GM12878 (cell line): ENCODE results near the gene PEX16. TPM values are rescaled to one million over a fixed set of nuclear protein-coding genes. Genes with fewer than 3 reads are reported as not detected.

Experiments
- BCL11A ChIP-seq: IDR thresholded peaks from 2 replicates; pipeline ENCODE4 v1.6.1; 2011; ENCODE audit warnings: low read depth, low read length
- CHD1 ChIP-seq: IDR thresholded peaks from 2 replicates; pipeline ENCODE4 v1.6.1; 2012; ENCODE audit warnings: low read depth, low read length, improper control_type of control experiment
- CHD2 ChIP-seq: IDR thresholded peaks from 2 replicates; pipeline ENCODE4 v1.6.1; 2011; ENCODE audit warnings: low read depth, low read length, improper control_type of control experiment, borderline replicate concordance
- E2F4 ChIP-seq: IDR thresholded peaks from 2 replicates; pipeline ENCODE4 v1.6.1; 2012; ENCODE audit warnings: low read depth, low read length, improper control_type of control experiment
- FOXK2 ChIP-seq: fragments of 450-650 bp; IDR thresholded peaks from 2 replicates; pipeline ENCODE4 v1.6.1; 2017; ENCODE audit warnings: mild to moderate bottlenecking, moderate library complexity
- IKZF1 ChIP-seq: fragments of 450-650 bp; conservative IDR thresholded peaks from 2 replicates; pipeline ENCODE4 v1.6.1; 2017; ENCODE audit warnings: antibody characterized with exemption, mild to moderate bottlenecking
- IKZF2 ChIP-seq, 2 experiments: fragments of 450-650 bp; IDR thresholded peaks; 2 replicates each; pipeline ENCODE4 v1.6.1; 2017; ENCODE audit warnings: mild to moderate bottlenecking in 2 of 2, moderate library complexity in 2 of 2
- JUNB ChIP-seq: IDR thresholded peaks from 2 replicates; pipeline ENCODE4 v1.6.1; 2016; ENCODE audit warnings: antibody characterized with exemption, mild to moderate bottlenecking
- JUND ChIP-seq: IDR thresholded peaks from 2 replicates; pipeline ENCODE4 v1.6.1; 2012; ENCODE audit warnings: low read depth, mild to moderate bottlenecking, low read length, improper control_type of control experiment, moderate library complexity
- NKRF ChIP-seq: fragments of 450-650 bp; conservative IDR thresholded peaks from 2 replicates; pipeline ENCODE4 v1.6.1; 2017; ENCODE audit warnings: mild to moderate bottlenecking, moderate library complexity
- NR2F1 ChIP-seq: fragments of 450-650 bp; conservative IDR thresholded peaks from 2 replicates; pipeline ENCODE4 v1.6.1; 2017; ENCODE audit warnings: mild to moderate bottlenecking
- RCOR1 ChIP-seq: conservative IDR thresholded peaks from 2 replicates; pipeline ENCODE4 v1.6.1; 2012; ENCODE audit warnings: low read depth, low read length, improper control_type of control experiment
- RELB ChIP-seq: fragments of 450-650 bp; IDR thresholded peaks from 2 replicates; pipeline ENCODE4 v1.6.1; 2017; ENCODE audit warnings: low read depth, mild to moderate bottlenecking, moderate library complexity
- SMARCA5 ChIP-seq: fragments of 450-650 bp; IDR thresholded peaks from 2 replicates; pipeline ENCODE4 v1.6.1; 2017; ENCODE audit warnings: mild to moderate bottlenecking
- SPI1 ChIP-seq: IDR thresholded peaks from 2 replicates; pipeline ENCODE4 v1.6.1; 2011; ENCODE audit warnings: low read depth, mild to moderate bottlenecking, low read length, moderate library complexity, borderline replicate concordance; ENCODE audit not compliant: insufficient read depth
- SREBF1 ChIP-seq: IDR thresholded peaks from 2 replicates; pipeline ENCODE4 v1.6.1; 2012; ENCODE audit warnings: mild to moderate bottlenecking, low read length
- ZBTB4 ChIP-seq: fragments of 450-650 bp; formaldehyde crosslinking; IDR thresholded peaks from 2 replicates; pipeline ENCODE4 v1.4.0; 2022; ENCODE audit warnings: mild to moderate bottlenecking, moderate library complexity
- ZNF592 ChIP-seq: fragments of 450-650 bp; IDR thresholded peaks from 2 replicates; pipeline ENCODE4 v1.6.1; 2017; ENCODE audit warnings: mild to moderate bottlenecking, moderate library complexity
- polyA plus RNA-seq, 11 experiments: library from polyadenylated mRNA; depleted of rRNA in 4 of 11; unstranded in 6 of 11; stranded (reverse) in 5 of 11; fragments of >200 nt; fragmentation: Nextera tagmentation in 4 of 11; fragmentation: Illumina TruSeq in 1 of 11; extraction: Ambion mirVana in 4 of 11; extraction: Trizol in 1 of 11; gene quantifications; 1 replicate in 1 of 11; 2 replicates in 10 of 11; pipeline versions ENCODE4 v1.2.1 to v1.2.3, GENCODE V29; 2011 to 2016; ENCODE audit warnings: inconsistent platforms in 2 of 11, missing spikeins in 2 of 11, low read depth in 1 of 11
- total RNA-seq, 4 experiments: library from RNA; depleted of rRNA in 3 of 4; stranded (reverse); fragments of >200 nt in 3 of 4; fragmentation: Illumina TruSeq in 1 of 4; extraction: Trizol in 1 of 4; gene quantifications; 2 replicates each; pipeline versions ENCODE4 v1.2.1 to v1.2.3, GENCODE V29; 2013 to 2021

Gene PEX16
- total and polyA plus RNA-seq, 10 of the 15 experiments (the other 5 are each of a cell fraction or from before 2014, with no cell fraction given) = 1.4 to 53.5 (median 27.6) TPM

GRCh38 chr11:45933131-45933831, 15.6 kb upstream of the PEX16 start (continued):
- TF ChIP-seq ZNF592 (no peak), SPI1 (peak; percentile 89), NR2F1 (no peak), FOXK2 (no peak), CHD1 (no peak), NKRF (no peak), JUND (no peak), IKZF1 (peak; percentile 50; the same call in 1 of the 2 replicates), BCL11A (peak; percentile 12; the same call in 1 of the 2 replicates), SREBF1 (no peak), SMARCA5 (no peak; the same call in 1 of the 2 replicates), RCOR1 (0 out of 2 replicates have a peak, but pooled peaks have one; percentile 46), RELB (peak; percentile 66; the same call in 1 of the 2 replicates), IKZF2 (IDR thresholded peaks at IDR 0.05) (peak; percentile 81 to 85; a peak in 3 of 4 replicates), E2F4 (no peak), ZBTB4 (CRISPR knock-in tag) (no peak), JUNB (no peak), CHD2 (0 out of 2 replicates have a peak, but pooled peaks have one; percentile 12)
